Small intestine (tissue), 16 donors: ENCODE results near the gene TPCN2. TPM values are rescaled to one million over a fixed set of nuclear protein-coding genes. Genes with fewer than 3 reads are reported as not detected.
A peak's percentile ranks its signal among the peaks of the same experiment; 100 is the strongest.
"Not testable (repeated sequence)": the region's sequence is repeated elsewhere in the genome, so short reads cannot be mapped to it uniquely, and the experiment has no call there.

ENCODE experiments used
- DNase-seq, 2 donors: peaks; one replicate each; pipeline versions ENCODE4 v3.0.0 to v3.0.0-alpha.2; 2013
- FAIRE-seq: peaks from 2 replicates; lab custom pipeline; 2012; peaks lifted over from hg19 to GRCh38; lab: Jason Lieb, UNC
- H3K27ac ChIP-seq, 3 donors: one replicate each; pipeline ENCODE4 v1.5.1; 2013; ENCODE audit warnings: low read length in 2 of 3, mild to moderate bottlenecking in 2 of 3, control low read depth in 1 of 3, inconsistent platforms in 1 of 3, low read depth in 1 of 3, moderate library complexity in 1 of 3
- H3K27me3 ChIP-seq, 3 donors: one replicate each; pipeline ENCODE4 v1.6.1; 2013; ENCODE audit warnings: low read length in 3 of 3, inconsistent platforms in 1 of 3; ENCODE audit not compliant: control insufficient read depth in 3 of 3, insufficient read depth in 3 of 3
- H3K36me3 ChIP-seq, 3 donors: one replicate each; pipeline ENCODE4 v1.6.1; 2013; ENCODE audit warnings: low read length in 3 of 3, inconsistent platforms in 1 of 3, low read depth in 1 of 3, mild to moderate bottlenecking in 1 of 3, moderate library complexity in 1 of 3; ENCODE audit not compliant: control insufficient read depth in 3 of 3, insufficient read depth in 2 of 3
- H3K4me1 ChIP-seq, 3 donors: one replicate each; pipeline ENCODE4 v1.6.1; 2013; ENCODE audit warnings: low read length in 2 of 3, inconsistent platforms in 1 of 3, low read depth in 1 of 3, mild to moderate bottlenecking in 1 of 3, moderate library complexity in 1 of 3; ENCODE audit not compliant: control insufficient read depth in 3 of 3, insufficient read depth in 2 of 3
- H3K4me3 ChIP-seq, 3 donors: one replicate each; pipeline ENCODE4 v1.5.1; 2013; ENCODE audit warnings: low read length in 3 of 3, control low read depth in 1 of 3, inconsistent platforms in 1 of 3, low read depth in 1 of 3, mild to moderate bottlenecking in 1 of 3, moderate library complexity in 1 of 3
- H3K9me3 ChIP-seq, 2 donors: one replicate each; pipeline ENCODE4 v1.6.1; 2013; ENCODE audit warnings: low read depth in 1 of 2, low read length in 1 of 2; ENCODE audit not compliant: control insufficient read depth in 2 of 2, insufficient read depth in 1 of 2
- WGBS, 3 donors: extraction: QIAGEN DNeasy Blood & Tissue Kit; methylation state at CpG; one replicate each; pipeline ENCODE4 v1.1.7; 2013; 5-methylcytosine and 5-hydroxymethylcytosine counted together
- long read RNA-seq, 10 donors: transcript quantifications; one replicate each; lab custom pipeline, GENCODE V29; 2026
- polyA plus RNA-seq, 4 donors: library from polyadenylated mRNA; stranded (reverse) in 3 of 4; unstranded in 1 of 4; fragments of 200-250 nt in 3 of 4; fragments of 120-200 nt in 1 of 4; gene quantifications; one replicate each; pipeline versions ENCODE4 v1.2.1 to v1.2.3, GENCODE V29; 2013
- donor health status: healthy with polysubstance abuse.
- donor health status: control.
- donor health status: control.
- donor health status: Bipolar disorder and iron deficiency.
- donor health status: healthy.

The TPCN2 gene
- 10 to 100 TPM; 11.1 to 32.8 (median 12.8) TPM for polyA plus RNA-seq
- long read RNA-seq, donor 1, partial matches to known transcripts = 0 of 2 reads
- long read RNA-seq, donor 1, other reads (novel, unspliced or antisense) = 0 of 2 reads
- long read RNA-seq, donor 2, partial matches to known transcripts = 0 of 2 reads
- long read RNA-seq, donor 2, other reads (novel, unspliced or antisense) = 0 of 2 reads
- long read RNA-seq, donor 3 = 0 reads
- long read RNA-seq, donor 4 = 0 reads
- long read RNA-seq, donor 5 = 0 reads
- long read RNA-seq, donor 6, partial matches to known transcripts = 5 of 5 reads
- long read RNA-seq, donor 6, other reads (novel, unspliced or antisense) = 0 of 5 reads
- long read RNA-seq, donor 7 = 0 reads
- long read RNA-seq, donor 8 = 0 reads
- long read RNA-seq, donor 9, partial matches to known transcripts = 0 of 1 reads
- long read RNA-seq, donor 9, other reads (novel, unspliced or antisense) = 0 of 1 reads
- long read RNA-seq, donor 10, partial matches to known transcripts = 0 of 1 reads
- long read RNA-seq, donor 10, other reads (novel, unspliced or antisense) = 0 of 1 reads

GRCh38 chr11:69048694-69049489 is at the start of gene TPCN2:
Gene TPCN2 (plus strand): TSS chr11:69048932. CDS start chr11:69048998, 66 bp downstream.
- H3K27me3 ChIP-seq = no peaks in the 10 kb centered on the region
- 0 to 1% (median 0%) methylated on average over 47 to 76 of the region's 76 CpGs for WGBS, 3 donors
- H3K36me3 ChIP-seq = peaks cover 0 to 36% (median 0%) of the 10 kb centered on the region in 3 donors
- peak within 1 kb of the TSS; percentile 86 to 97 (median 96) for H3K4me3 ChIP-seq
- DNase-seq = peak; percentile 98
- peaks cover 0 to 45% (median 4%) of the 10 kb centered on the region in 3 donors for H3K4me1 ChIP-seq
- FAIRE-seq = no peak
- peak within 1 kb of the TSS; percentile 83 to 94 (median 93) for H3K27ac ChIP-seq
- H3K9me3 ChIP-seq = no peaks in the 10 kb centered on the region

- H3K9me3 ChIP-seq = no peaks in the 10 kb centered on the region
- 80 to 84% (median 83%) methylated on average over 8 of the region's 8 CpGs for WGBS, 3 donors
- H3K36me3 ChIP-seq = peaks cover 0 to 2% (median 0%) of the 10 kb centered on the region in 3 donors
- no peak for DNase-seq
- H3K27me3 ChIP-seq = peaks cover 0 to 4% (median 3%) of the 10 kb centered on the region in 3 donors
- no peak overlapping the region for H3K4me3 ChIP-seq
- H3K27ac ChIP-seq = no peak overlapping the region
- peaks cover 0 to 15% (median 0%) of the 10 kb centered on the region in 3 donors for H3K4me1 ChIP-seq
- no peak for FAIRE-seq
Observed at GRCh38 chr11:68999093-68999747, 49.5 kb upstream of the TPCN2 start.

DNA sequence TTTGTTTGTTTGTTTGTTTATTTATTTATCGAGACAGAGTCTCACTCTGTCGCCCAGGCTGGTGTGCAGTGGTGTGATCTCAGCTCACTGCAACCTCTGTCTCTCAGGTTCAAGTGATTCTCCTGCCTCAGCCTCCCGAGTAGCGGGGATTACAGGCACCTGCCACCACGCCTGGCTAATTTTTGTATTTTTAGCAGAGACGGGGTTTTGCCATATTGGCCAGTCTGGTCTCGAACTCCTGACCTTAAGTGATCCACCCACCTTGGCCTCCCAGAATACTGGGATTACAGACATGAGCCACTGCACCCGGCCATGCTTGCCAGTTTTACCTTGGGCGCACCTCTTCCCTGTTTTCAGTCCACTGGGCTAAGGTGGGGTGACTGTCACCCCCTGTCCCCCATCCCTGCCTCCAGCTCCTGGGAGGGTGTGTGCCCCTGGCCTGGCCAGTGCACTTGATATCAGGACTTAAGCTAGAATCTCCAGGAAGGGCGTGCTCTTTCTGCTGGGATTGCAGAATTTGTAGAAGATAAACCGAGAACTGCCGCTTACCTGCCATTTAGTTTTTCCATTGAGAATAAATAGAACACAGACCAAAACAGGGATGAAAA is 48.9 kb upstream of the TPCN2 start:
- H3K4me1 ChIP-seq = peaks cover 0 to 15% (median 0%) of the 10 kb centered on the region in 3 donors

GRCh38 chr11:69000391-69000790 is 48.3 kb upstream of the TPCN2 start:
- FAIRE-seq (no peak), DNase-seq (no peak)
- H3K4me1 ChIP-seq = peaks cover 0 to 15% (median 0%) of the 10 kb centered on the region in 3 donors
- H3K4me3 ChIP-seq = no peak overlapping the region
- no peaks in the 10 kb centered on the region for H3K9me3 ChIP-seq
- WGBS, 3 donors = 78 to 80% (median 79%) methylated on average over 5 of the region's 5 CpGs
- peaks cover 0 to 4% (median 2%) of the 10 kb centered on the region in 3 donors for H3K27me3 ChIP-seq
- peak overlapping the region in 2 of 3 donors; percentile 26 to 47 for H3K27ac ChIP-seq
- peaks cover 0 to 9% (median 0%) of the 10 kb centered on the region in 3 donors for H3K36me3 ChIP-seq

More for the DNA sequence above, 48.9 kb upstream of the TPCN2 start:
- peak overlapping the region in 2 of 3 donors; percentile 26 to 47 for H3K27ac ChIP-seq
- H3K36me3 ChIP-seq, H3K4me3 ChIP-seq, H3K9me3 ChIP-seq, H3K27me3 ChIP-seq, DNase-seq, FAIRE-seq: not testable (repeated sequence)
- 81 to 90% (median 85%) methylated on average over 12 of the region's 12 CpGs for WGBS, 3 donors

DNA sequence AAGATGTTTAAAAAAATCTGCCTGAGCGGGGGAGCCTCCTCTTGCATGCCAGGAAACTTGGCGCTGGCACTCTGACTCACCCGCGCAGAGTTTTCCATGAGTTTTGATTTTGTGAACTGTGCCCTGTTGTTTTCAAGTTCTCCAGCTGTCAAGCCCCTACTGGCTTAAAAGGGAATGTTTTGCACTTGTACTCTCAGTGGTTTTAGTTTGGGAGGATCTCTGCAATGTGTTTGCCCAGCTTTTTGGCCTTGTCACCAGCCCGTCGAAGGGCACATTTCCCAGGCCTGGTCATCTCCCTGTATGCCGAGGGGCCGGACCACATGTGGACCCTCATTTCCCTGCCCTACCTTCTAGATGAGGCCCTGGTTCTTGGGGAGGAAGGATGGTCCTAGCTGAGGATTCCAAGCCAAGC is 47.9 kb upstream of the TPCN2 start:
- FAIRE-seq (no peak), DNase-seq (peak; percentile 9 to 35)
- H3K4me1 ChIP-seq = peaks cover 0 to 15% (median 0%) of the 10 kb centered on the region in 3 donors
- 39 to 59% (median 49%) methylated on average over 8 of the region's 8 CpGs for WGBS, 3 donors
- no peak overlapping the region for H3K4me3 ChIP-seq
- H3K36me3 ChIP-seq = peaks cover 0 to 9% (median 0%) of the 10 kb centered on the region in 3 donors
- no peaks in the 10 kb centered on the region for H3K9me3 ChIP-seq
- peaks cover 0 to 4% (median 2%) of the 10 kb centered on the region in 3 donors for H3K27me3 ChIP-seq
- H3K27ac ChIP-seq = peak overlapping the region in 2 of 3 donors; percentile 57 to 60

DNA sequence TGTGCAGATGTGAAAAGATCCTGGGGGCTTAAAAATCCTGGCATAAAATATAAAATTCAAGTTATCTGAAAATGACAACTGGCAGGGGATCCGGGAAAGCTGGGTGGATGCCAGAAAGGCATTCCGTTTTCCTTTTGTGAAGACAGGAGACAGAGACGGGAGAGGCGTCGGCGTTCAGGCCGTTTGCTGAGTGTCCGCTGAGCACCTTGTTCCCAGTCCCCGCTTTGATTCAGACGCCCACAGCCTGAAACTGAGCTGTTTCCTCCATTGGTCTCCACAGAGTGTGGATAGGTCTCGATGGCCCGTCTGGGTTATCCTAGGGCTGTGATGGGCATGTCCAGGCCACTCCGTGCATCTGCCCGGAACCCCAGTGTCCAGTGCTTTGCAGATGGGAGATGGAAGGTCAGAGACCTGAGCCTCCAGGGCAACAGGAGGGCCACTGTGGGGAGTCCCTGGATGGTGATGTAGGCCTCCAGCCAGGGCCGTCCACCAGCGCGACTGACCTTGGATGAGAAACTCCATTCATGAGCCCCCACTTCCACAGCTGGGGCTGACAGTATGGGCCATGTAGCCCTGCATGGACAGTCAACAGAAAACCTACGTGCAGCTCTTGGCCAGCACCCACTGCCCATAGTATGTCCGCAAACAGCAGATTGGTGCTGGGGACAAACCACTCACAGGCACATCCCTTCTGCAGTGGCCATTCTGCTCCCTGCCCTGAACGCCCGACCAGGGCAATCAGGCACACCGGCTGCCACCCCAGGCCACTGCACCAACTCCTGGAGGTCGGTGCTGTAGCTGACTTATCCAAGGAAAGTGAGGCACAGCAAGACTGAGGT is 47.3 kb upstream of the TPCN2 start:
- FAIRE-seq (no peak), DNase-seq (no peak)
- Histone ChIP-seq H3K27me3 (peaks cover 0 to 4% (median 2%) of the 10 kb centered on the region in 3 donors), H3K36me3 (peaks cover 0 to 9% (median 0%) of the 10 kb centered on the region in 3 donors), H3K4me3 (no peak overlapping the region), H3K9me3 (no peaks in the 10 kb centered on the region), H3K27ac (peak overlapping the region in 2 of 3 donors; percentile 57 to 60), H3K4me1 (peaks cover 0 to 21% (median 0%) of the 10 kb centered on the region in 3 donors)
- WGBS, 3 donors = 80 to 85% (median 82%) methylated on average over 23 of the region's 23 CpGs

- Histone ChIP-seq H3K27me3 (peaks cover 0 to 4% (median 2%) of the 10 kb centered on the region in 3 donors), H3K9me3 (no peaks in the 10 kb centered on the region), H3K36me3 (peaks cover 0 to 9% (median 0%) of the 10 kb centered on the region in 3 donors), H3K27ac (peak overlapping the region in 1 of 3 donors; percentile 18), H3K4me3 (no peak overlapping the region), H3K4me1 (peaks cover 0 to 26% (median 0%) of the 10 kb centered on the region in 3 donors)
- FAIRE-seq (no peak), DNase-seq (no peak)
- WGBS, 3 donors = 62 to 76% (median 73%) methylated on average over 6 of the region's 6 CpGs
Observed at GRCh38 chr11:69002110-69002569, 46.6 kb upstream of the TPCN2 start.
